Measurements from ENCODE around the gene NLRC4. TPM values are rescaled to one million over a fixed set of nuclear protein-coding genes. Genes with fewer than 3 reads are reported as not detected.

Gene NLRC4
- total and polyA plus RNA-seq, 9 of the 15 experiments (the other 6 are each of a cell fraction or from before 2014, with no cell fraction given): 0.03 to 0.18 (median 0.06) TPM; not detected in 2

- TF ChIP-seq CTCF (IDR thresholded peaks at IDR 0.05 in 2 of 3, conservative IDR thresholded peaks at IDR 0.05 in 1 of 3; ENCODE audit: insufficient read depth in 2 of 3, low read depth in 1 of 3, low read length in 3 of 3): no peak
- TF ChIP-seq, protein P1, sequence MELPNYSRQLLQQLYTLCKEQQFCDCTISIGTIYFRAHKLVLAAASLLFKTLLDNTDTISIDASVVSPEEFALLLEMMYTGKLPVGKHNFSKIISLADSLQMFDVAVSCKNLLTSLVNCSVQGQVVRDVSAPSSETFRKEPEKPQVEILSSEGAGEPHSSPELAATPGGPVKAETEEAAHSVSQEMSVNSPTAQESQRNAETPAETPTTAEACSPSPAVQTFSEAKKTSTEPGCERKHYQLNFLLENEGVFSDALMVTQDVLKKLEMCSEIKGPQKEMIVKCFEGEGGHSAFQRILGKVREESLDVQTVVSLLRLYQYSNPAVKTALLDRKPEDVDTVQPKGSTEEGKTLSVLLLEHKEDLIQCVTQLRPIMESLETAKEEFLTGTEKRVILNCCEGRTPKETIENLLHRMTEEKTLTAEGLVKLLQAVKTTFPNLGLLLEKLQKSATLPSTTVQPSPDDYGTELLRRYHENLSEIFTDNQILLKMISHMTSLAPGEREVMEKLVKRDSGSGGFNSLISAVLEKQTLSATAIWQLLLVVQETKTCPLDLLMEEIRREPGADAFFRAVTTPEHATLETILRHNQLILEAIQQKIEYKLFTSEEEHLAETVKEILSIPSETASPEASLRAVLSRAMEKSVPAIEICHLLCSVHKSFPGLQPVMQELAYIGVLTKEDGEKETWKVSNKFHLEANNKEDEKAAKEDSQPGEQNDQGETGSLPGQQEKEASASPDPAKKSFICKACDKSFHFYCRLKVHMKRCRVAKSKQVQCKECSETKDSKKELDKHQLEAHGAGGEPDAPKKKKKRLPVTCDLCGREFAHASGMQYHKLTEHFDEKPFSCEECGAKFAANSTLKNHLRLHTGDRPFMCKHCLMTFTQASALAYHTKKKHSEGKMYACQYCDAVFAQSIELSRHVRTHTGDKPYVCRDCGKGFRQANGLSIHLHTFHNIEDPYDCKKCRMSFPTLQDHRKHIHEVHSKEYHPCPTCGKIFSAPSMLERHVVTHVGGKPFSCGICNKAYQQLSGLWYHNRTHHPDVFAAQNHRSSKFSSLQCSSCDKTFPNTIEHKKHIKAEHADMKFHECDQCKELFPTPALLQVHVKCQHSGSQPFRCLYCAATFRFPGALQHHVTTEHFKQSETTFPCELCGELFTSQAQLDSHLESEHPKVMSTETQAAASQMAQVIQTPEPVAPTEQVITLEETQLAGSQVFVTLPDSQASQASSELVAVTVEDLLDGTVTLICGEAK (IDR thresholded peaks at IDR 0.05): peak; percentile 94
- TF ChIP-seq, protein P1 (CRISPR knock-in tag; IDR thresholded peaks at IDR 0.05): no peak
- TF ChIP-seq FOXK2 (conservative IDR thresholded peaks at IDR 0.05 in 1 of 2, IDR thresholded peaks at IDR 0.05 in 1 of 2; ENCODE audit: low read depth in 2 of 2): peak; percentile 99 to 100
- TF ChIP-seq CHAMP1 (IDR thresholded peaks at IDR 0.05): no peak
- no peak for TF ChIP-seq CREM (IDR thresholded peaks at IDR 0.05; ENCODE audit: low read depth)
- TF ChIP-seq SAFB2 (IDR thresholded peaks at IDR 0.05; ENCODE audit: borderline replicate concordance, low read depth, low read length, severe bottlenecking): no peak
- no peak for TF ChIP-seq ZBTB8A (IDR thresholded peaks at IDR 0.05; ENCODE audit: partially characterized antibody)
- peak; percentile 81 to 93 for TF ChIP-seq MNT (conservative IDR thresholded peaks at IDR 0.05)
- TF ChIP-seq STAT5A (IDR thresholded peaks at IDR 0.05; ENCODE audit: borderline replicate concordance, low read length): peak; percentile 77
These were observed 13.2 kb upstream of the NLRC4 start, which contains the start of gene YIPF4 (continued) for GRCh38 chr2:32277674-32278477.
